ENCODE results near the gene COQ8A.

The COQ8A gene

GRCh38 chr1:226940029-226940805, at the start of gene COQ8A:
Gene COQ8A (plus strand): TSS chr1:226940294. CDS start chr1:226961386, 21,092 bp downstream.
- DNase-seq: peak; percentile 98

- no peak for DNase-seq
Measured at GRCh38 chr1:226890331-226891108, 49.6 kb upstream of the COQ8A start.

- no peak for DNase-seq
Measured at GRCh38 chr1:226891346-226891745, 48.7 kb upstream of the COQ8A start.

- no peak for DNase-seq
Measured at GRCh38 chr1:226891846-226892523, 48.1 kb upstream of the COQ8A start.

- no peak for DNase-seq
Measured at GRCh38 chr1:226892524-226892875, 47.6 kb upstream of the COQ8A start.

- no peak for DNase-seq
Measured at GRCh38 chr1:226893936-226894335, 46.2 kb upstream of the COQ8A start.

GRCh38 chr1:226894826-226895225, 45.3 kb upstream of the COQ8A start:
- DNase-seq: no peak

- DNase-seq: no peak
Measured at GRCh38 chr1:226895644-226896043, 44.5 kb upstream of the COQ8A start.

- no peak for DNase-seq
Measured at GRCh38 chr1:226898246-226898645, 41.8 kb upstream of the COQ8A start.

GRCh38 chr1:226901421-226901820, 38.7 kb upstream of the COQ8A start:
- DNase-seq: no peak

GRCh38 chr1:226902601-226903000, 37.5 kb upstream of the COQ8A start:
- no peak for DNase-seq

GRCh38 chr1:226903819-226904716, 36.0 kb upstream of the COQ8A start:
- DNase-seq: no peak

- DNase-seq: no peak
Measured at GRCh38 chr1:226904772-226905171, 35.3 kb upstream of the COQ8A start.

GRCh38 chr1:226908419-226908818, 31.7 kb upstream of the COQ8A start:
- DNase-seq: no peak

GRCh38 chr1:226908913-226909312, 31.2 kb upstream of the COQ8A start:
- no peak for DNase-seq

GRCh38 chr1:226912587-226913176, 27.4 kb upstream of the COQ8A start:
- peak; percentile 40 for DNase-seq

GRCh38 chr1:226915672-226915995, 24.5 kb upstream of the COQ8A start:
- no peak for DNase-seq

- DNase-seq: no peak
Measured at GRCh38 chr1:226916497-226916896, 23.6 kb upstream of the COQ8A start.

- DNase-seq: no peak
Measured at GRCh38 chr1:226919587-226919986, 20.5 kb upstream of the COQ8A start.

GRCh38 chr1:226919995-226920394, 20.1 kb upstream of the COQ8A start:
- no peak for DNase-seq

GRCh38 chr1:226920446-226920894, 19.6 kb upstream of the COQ8A start:
- DNase-seq: no peak

GRCh38 chr1:226921504-226921903, 18.6 kb upstream of the COQ8A start:
- no peak for DNase-seq
